Activated T-helper 1 cell treated with anti-CD3 and anti-CD28 coated beads, Interleukin-12 subunit alpha, Interleukin-12 subunit beta, Interleukin-2, Interleukin-4 antibody, amounts not matched to agents 30 ng/mL and 10 ng/mL and 1 ng/mL, durations not matched to agents 14 hours and 24 hours and 36 hours (primary cell): ENCODE results near the gene PRKCQ. TPM values are rescaled to one million over a fixed set of nuclear protein-coding genes. Genes with fewer than 3 reads are reported as not detected.
"Not testable (repeated sequence)": the region's sequence is repeated elsewhere in the genome, so short reads cannot be mapped to it uniquely, and the experiment has no call there.

ENCODE experiments used
- DNase-seq: peaks from one replicate; pipeline ENCODE4 v3.0.0; 2021; ENCODE audit warnings: low spot score
- H3K27ac Mint-ChIP-seq: one replicate; pipeline ENCODE4 v1.8.0; 2021; ENCODE audit warnings: mild to moderate bottlenecking, mixed read lengths
- H3K27me3 Mint-ChIP-seq: one replicate; pipeline ENCODE4 v1.8.0; 2022; ENCODE audit warnings: mild to moderate bottlenecking, moderate library complexity, mixed read lengths; ENCODE audit not compliant: insufficient read depth
- H3K36me3 Mint-ChIP-seq: one replicate; pipeline ENCODE4 v1.8.0; 2021; ENCODE audit warnings: low read depth, mixed read lengths
- H3K4me1 Mint-ChIP-seq: one replicate; pipeline ENCODE4 v1.8.0; 2021; ENCODE audit warnings: low read depth, mixed read lengths
- H3K4me3 Mint-ChIP-seq: one replicate; pipeline ENCODE4 v1.8.0; 2021; ENCODE audit warnings: mild to moderate bottlenecking, moderate library complexity, mixed read lengths
- H3K9me3 Mint-ChIP-seq: one replicate; pipeline ENCODE4 v1.8.0; 2021; ENCODE audit warnings: mixed read lengths
- intact Hi-C: fragments of 100-400 bp; cut with micrococcal nuclease; formaldehyde crosslinking; loops from one replicate; pipeline ENCODE4 v1.15.1; 2024
- total RNA-seq: library from RNA; stranded (reverse); gene quantifications from 2 replicates; pipeline ENCODE4 v1.2.3, GENCODE V29; 2022

Gene PRKCQ
- total RNA-seq, 1 donor from 2014 or later, result 45.9 TPM

GRCh38 chr10:6472710-6473005 is 107.4 kb downstream of the PRKCQ start:
- H3K27me3 Mint-ChIP-seq, DNase-seq, H3K9me3 Mint-ChIP-seq: not testable (repeated sequence)
- H3K4me3 Mint-ChIP-seq, result peak overlapping the region; percentile 15
- peaks cover 82% of the 10 kb centered on the region for H3K4me1 Mint-ChIP-seq
- intact Hi-C loops, result loop anchor here (1.0 to 2.0 kb wide), 6 partner anchors 34 to 194 kb away; partner anchors contain the start of gene PRKCQ
- H3K27ac Mint-ChIP-seq, result peak overlapping the region; percentile 79
- H3K36me3 Mint-ChIP-seq, result peaks cover 61% of the 10 kb centered on the region

- Mint-ChIP-seq H3K27me3 (no peaks in the 10 kb centered on the region), H3K27ac (no peak overlapping the region), H3K36me3 (peaks cover 68% of the 10 kb centered on the region), H3K4me1 (peaks cover 84% of the 10 kb centered on the region), H3K9me3 (peaks cover 9% of the 10 kb centered on the region), H3K4me3 (no peak overlapping the region)
- DNase-seq, result no peak
- intact Hi-C loops, result no loop called here
These were observed 109.0 kb downstream of the PRKCQ start for GRCh38 chr10:6470894-6471618.

- H3K4me1 Mint-ChIP-seq, result peaks cover 84% of the 10 kb centered on the region
These were observed 110.4 kb downstream of the PRKCQ start for GRCh38 chr10:6469661-6470060.

GRCh38 chr10:6465854-6466601 is 114.0 kb downstream of the PRKCQ start:
- H3K9me3 Mint-ChIP-seq, result peaks cover 14% of the 10 kb centered on the region
- DNase-seq, result no peak
- intact Hi-C loops, result loop anchor here (1.0 to 2.0 kb wide), 4 partner anchors 8 to 41 kb away; no protein-coding TSS in a partner anchor
- H3K4me3 Mint-ChIP-seq, result peak overlapping the region; percentile 27
- peak overlapping the region; percentile 60 for H3K27ac Mint-ChIP-seq
- H3K27me3 Mint-ChIP-seq, result no peaks in the 10 kb centered on the region
- H3K36me3 Mint-ChIP-seq, result peaks cover 69% of the 10 kb centered on the region
- peaks cover 48% of the 10 kb centered on the region for H3K4me1 Mint-ChIP-seq

More at GRCh38 chr10:6469661-6470060, 110.4 kb downstream of the PRKCQ start:
- no peaks in the 10 kb centered on the region for H3K27me3 Mint-ChIP-seq
- H3K9me3 Mint-ChIP-seq, result peaks cover 9% of the 10 kb centered on the region
- no peak for DNase-seq
- peaks cover 65% of the 10 kb centered on the region for H3K36me3 Mint-ChIP-seq
- H3K27ac Mint-ChIP-seq, result no peak overlapping the region
- intact Hi-C loops, result no loop called here
- no peak overlapping the region for H3K4me3 Mint-ChIP-seq

GRCh38 chr10:6465437-6465836 is 114.6 kb downstream of the PRKCQ start:
- intact Hi-C loops, result loop anchor here (2.0 kb wide), 1 partner anchor 21 kb away; no protein-coding TSS in a partner anchor
- peak overlapping the region; percentile 27 for H3K4me3 Mint-ChIP-seq
- H3K4me1 Mint-ChIP-seq, result peaks cover 43% of the 10 kb centered on the region
- H3K36me3 Mint-ChIP-seq, result peaks cover 72% of the 10 kb centered on the region
- DNase-seq, result no peak
- H3K27ac Mint-ChIP-seq, result peak overlapping the region; percentile 60
- H3K9me3 Mint-ChIP-seq, result peaks cover 18% of the 10 kb centered on the region
- H3K27me3 Mint-ChIP-seq, result no peaks in the 10 kb centered on the region

GRCh38 chr10:6464862-6465430 is 115.1 kb downstream of the PRKCQ start:
- H3K4me3 Mint-ChIP-seq, result no peak overlapping the region

GRCh38 chr10:6463366-6463765 is 116.7 kb downstream of the PRKCQ start:
- Mint-ChIP-seq H3K27ac (no peak overlapping the region), H3K27me3 (no peaks in the 10 kb centered on the region), H3K36me3 (peaks cover 77% of the 10 kb centered on the region), H3K4me3 (no peak overlapping the region), H3K4me1 (peaks cover 42% of the 10 kb centered on the region), H3K9me3 (peaks cover 10% of the 10 kb centered on the region)
- intact Hi-C loops, result no loop called here
- no peak for DNase-seq

More at GRCh38 chr10:6464862-6465430, 115.1 kb downstream of the PRKCQ start:
- DNase-seq, result no peak
- Mint-ChIP-seq H3K9me3 (peaks cover 15% of the 10 kb centered on the region), H3K27me3 (no peaks in the 10 kb centered on the region), H3K27ac (no peak overlapping the region), H3K36me3 (peaks cover 72% of the 10 kb centered on the region), H3K4me1 (peaks cover 38% of the 10 kb centered on the region)
- intact Hi-C loops, result loop anchor here (2.0 kb wide), 1 partner anchor 20 kb away; no protein-coding TSS in a partner anchor

- peaks cover 10% of the 10 kb centered on the region for H3K9me3 Mint-ChIP-seq
These were observed 118.1 kb downstream of the PRKCQ start for GRCh38 chr10:6461961-6462360.

GRCh38 chr10:6460861-6461409 is 119.1 kb downstream of the PRKCQ start:
- intact Hi-C loops, result no loop called here
- peaks cover 10% of the 10 kb centered on the region for H3K9me3 Mint-ChIP-seq
- H3K4me3 Mint-ChIP-seq, result no peak overlapping the region
- H3K27me3 Mint-ChIP-seq, result no peaks in the 10 kb centered on the region
- no peak overlapping the region for H3K27ac Mint-ChIP-seq
- H3K4me1 Mint-ChIP-seq, result peaks cover 21% of the 10 kb centered on the region
- DNase-seq, result no peak
- peaks cover 79% of the 10 kb centered on the region for H3K36me3 Mint-ChIP-seq

More at GRCh38 chr10:6461961-6462360, 118.1 kb downstream of the PRKCQ start:
- Mint-ChIP-seq H3K27me3 (no peaks in the 10 kb centered on the region), H3K4me3 (no peak overlapping the region), H3K4me1 (peaks cover 31% of the 10 kb centered on the region), H3K36me3 (peaks cover 78% of the 10 kb centered on the region), H3K27ac (no peak overlapping the region)
- no peak for DNase-seq
- intact Hi-C loops, result no loop called here

- intact Hi-C loops, result no loop called here
- no peak for DNase-seq
These were observed 121.3 kb downstream of the PRKCQ start for GRCh38 chr10:6458814-6459213.

GRCh38 chr10:6457376-6457775 is 122.7 kb downstream of the PRKCQ start:
- no peaks in the 10 kb centered on the region for H3K27me3 Mint-ChIP-seq
- H3K4me1 Mint-ChIP-seq, result peaks cover 9% of the 10 kb centered on the region
- no peak overlapping the region for H3K4me3 Mint-ChIP-seq
- H3K27ac Mint-ChIP-seq, result no peak overlapping the region
- DNase-seq, result no peak
- intact Hi-C loops, result no loop called here
- peaks cover 81% of the 10 kb centered on the region for H3K36me3 Mint-ChIP-seq
- peaks cover 15% of the 10 kb centered on the region for H3K9me3 Mint-ChIP-seq

More at GRCh38 chr10:6458814-6459213, 121.3 kb downstream of the PRKCQ start:
- no peaks in the 10 kb centered on the region for H3K27me3 Mint-ChIP-seq
- peaks cover 15% of the 10 kb centered on the region for H3K9me3 Mint-ChIP-seq
- H3K4me1 Mint-ChIP-seq, result peaks cover 9% of the 10 kb centered on the region
- H3K27ac Mint-ChIP-seq, result peak overlapping the region; percentile 75
- H3K4me3 Mint-ChIP-seq, result no peak overlapping the region
- H3K36me3 Mint-ChIP-seq, result peaks cover 85% of the 10 kb centered on the region

GRCh38 chr10:6456067-6456466 is 124.0 kb downstream of the PRKCQ start:
- Mint-ChIP-seq H3K4me3 (no peak overlapping the region), H3K9me3 (peaks cover 10% of the 10 kb centered on the region), H3K4me1 (peaks cover 9% of the 10 kb centered on the region), H3K27me3 (no peaks in the 10 kb centered on the region), H3K36me3 (peaks cover 77% of the 10 kb centered on the region), H3K27ac (no peak overlapping the region)
- no peak for DNase-seq
- intact Hi-C loops, result no loop called here
